ENCODE measurements around the gene ZNF264. TPM values are rescaled to one million over a fixed set of nuclear protein-coding genes. Genes with fewer than 3 reads are reported as not detected.
"Not testable (repeated sequence)": the region's sequence is repeated elsewhere in the genome, so short reads cannot be mapped to it uniquely, and the experiment has no call there.

The ZNF264 gene
- total RNA-seq, 4 donors from 2014 or later, result 21.9 to 47.9 (median 35.7) TPM

DNA sequence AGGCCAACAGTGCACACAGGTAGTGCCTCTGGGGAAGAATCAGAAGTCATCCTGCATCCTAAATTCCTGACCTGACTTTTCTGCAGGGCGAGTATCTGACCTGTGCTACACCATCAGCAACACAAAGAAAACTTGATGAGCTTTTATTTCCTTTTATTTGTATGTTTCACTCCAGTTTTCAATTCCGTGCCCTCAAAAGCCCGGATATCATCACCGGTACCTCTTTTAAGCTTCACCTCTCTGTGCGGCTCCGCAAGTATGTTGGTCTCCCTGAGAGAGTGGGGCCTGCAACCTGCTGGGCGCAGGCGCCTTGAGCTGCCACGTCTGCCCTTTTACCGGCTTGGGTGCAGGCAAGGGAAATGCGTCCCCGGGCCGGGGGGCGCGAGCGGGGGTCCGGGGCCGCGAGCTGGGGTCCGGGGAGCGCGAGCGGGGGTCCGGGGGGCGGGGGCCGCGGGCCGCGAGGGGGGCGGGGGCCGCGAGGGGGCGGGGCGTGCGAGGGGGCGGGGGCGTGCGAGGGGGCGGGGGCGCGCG is 19.7 kb upstream of the ZNF264 start:
- TF ChIP-seq, protein P1, sequence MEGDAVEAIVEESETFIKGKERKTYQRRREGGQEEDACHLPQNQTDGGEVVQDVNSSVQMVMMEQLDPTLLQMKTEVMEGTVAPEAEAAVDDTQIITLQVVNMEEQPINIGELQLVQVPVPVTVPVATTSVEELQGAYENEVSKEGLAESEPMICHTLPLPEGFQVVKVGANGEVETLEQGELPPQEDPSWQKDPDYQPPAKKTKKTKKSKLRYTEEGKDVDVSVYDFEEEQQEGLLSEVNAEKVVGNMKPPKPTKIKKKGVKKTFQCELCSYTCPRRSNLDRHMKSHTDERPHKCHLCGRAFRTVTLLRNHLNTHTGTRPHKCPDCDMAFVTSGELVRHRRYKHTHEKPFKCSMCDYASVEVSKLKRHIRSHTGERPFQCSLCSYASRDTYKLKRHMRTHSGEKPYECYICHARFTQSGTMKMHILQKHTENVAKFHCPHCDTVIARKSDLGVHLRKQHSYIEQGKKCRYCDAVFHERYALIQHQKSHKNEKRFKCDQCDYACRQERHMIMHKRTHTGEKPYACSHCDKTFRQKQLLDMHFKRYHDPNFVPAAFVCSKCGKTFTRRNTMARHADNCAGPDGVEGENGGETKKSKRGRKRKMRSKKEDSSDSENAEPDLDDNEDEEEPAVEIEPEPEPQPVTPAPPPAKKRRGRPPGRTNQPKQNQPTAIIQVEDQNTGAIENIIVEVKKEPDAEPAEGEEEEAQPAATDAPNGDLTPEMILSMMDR (IDR thresholded peaks at IDR 0.05), result no peak
- ATAC-seq (ENCODE audit: low FRiP score) (peak; percentile 53), DNase-seq (ENCODE audit: low spot score) (no peak)

DNA sequence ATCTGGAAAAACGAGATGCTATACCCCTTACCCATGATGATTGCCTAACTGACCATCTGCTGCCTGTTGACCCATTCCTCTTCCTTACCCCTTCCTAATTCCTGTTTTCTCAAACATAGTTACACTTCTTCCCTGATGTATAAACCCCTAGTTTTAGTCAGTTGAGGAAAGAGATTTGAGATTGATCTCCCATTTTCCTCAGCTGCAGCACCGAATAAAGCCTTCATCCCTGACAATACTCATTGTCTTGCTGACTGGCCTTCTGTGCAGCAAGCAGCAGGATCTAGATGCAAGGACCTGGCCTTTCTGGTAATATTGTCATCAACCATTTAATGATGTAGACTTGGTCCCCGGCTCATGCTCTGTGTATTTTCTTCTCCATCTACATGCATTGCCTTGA is 999 bp upstream of the ZNF264 start:
- no peak for DNase-seq (ENCODE audit: low spot score)
- ATAC-seq (ENCODE audit: low FRiP score), result no peak
- TF ChIP-seq, protein P1 (IDR thresholded peaks at IDR 0.05), result no peak

DNA sequence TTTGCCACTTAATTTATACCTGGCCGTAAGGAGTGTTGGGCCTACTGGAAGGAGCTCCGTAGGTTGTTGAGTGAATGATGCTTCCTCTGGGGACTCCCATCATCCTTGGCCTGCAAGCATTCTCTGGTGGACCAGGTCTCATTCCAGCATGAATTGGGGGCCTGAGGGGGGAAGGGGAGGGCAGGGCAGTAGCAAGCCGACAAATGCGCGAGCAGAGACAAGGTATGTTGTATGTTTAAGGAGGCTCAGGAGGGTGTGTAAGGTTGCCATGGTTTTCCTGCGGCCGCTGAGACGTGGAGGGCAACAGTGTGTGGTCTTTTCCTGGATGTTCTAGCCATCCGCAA is 749 bp downstream of the ZNF264 start:
- TF ChIP-seq, protein P1 (IDR thresholded peaks at IDR 0.05), result no peak
- DNase-seq (ENCODE audit: low spot score), result no peak
- no peak for ATAC-seq (ENCODE audit: low FRiP score)

DNA sequence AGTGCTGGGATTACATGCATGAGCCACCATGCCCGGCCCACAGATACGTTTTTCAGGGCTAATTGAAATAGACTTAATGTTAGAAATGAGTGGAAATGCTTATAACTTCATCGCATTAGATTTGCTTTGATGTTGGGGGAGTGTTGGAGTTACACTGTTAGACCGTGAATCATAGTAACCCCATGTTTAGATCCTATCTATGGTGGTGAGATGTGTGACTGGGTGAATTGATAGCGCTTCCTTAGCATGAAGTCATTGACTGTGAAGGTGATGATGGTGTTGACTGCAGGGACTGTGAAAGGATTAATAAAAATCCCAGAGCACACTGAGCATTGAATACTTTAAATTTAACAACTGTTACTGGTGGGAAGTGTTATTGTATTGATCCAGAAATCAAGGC is 1.7 kb downstream of the ZNF264 start:
- DNase-seq (ENCODE audit: low spot score), result no peak
- no peak for ATAC-seq (ENCODE audit: low FRiP score)
- TF ChIP-seq, protein P1 (IDR thresholded peaks at IDR 0.05), result no peak

DNA sequence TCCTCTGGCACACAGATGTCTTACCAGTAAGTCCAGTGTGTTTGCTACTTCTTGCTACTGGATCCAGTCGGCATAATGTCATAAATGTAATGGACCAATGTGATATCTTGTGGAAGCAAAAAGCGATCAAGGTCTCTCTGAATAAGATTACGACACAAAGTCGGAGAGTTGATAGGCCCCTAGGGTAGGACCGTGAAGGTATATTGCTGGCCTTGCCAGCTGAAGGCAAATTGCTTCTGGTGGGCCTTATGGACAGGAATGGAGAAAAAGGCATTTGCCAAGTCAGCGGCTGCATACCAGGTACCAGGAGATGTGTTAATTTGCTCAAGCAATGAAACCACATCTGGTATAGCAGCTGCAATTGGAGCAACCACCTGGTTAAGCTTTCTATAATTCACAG is 6.6 kb downstream of the ZNF264 start:
- not testable (repeated sequence) for ATAC-seq (ENCODE audit: low FRiP score); DNase-seq (ENCODE audit: low spot score)

DNA sequence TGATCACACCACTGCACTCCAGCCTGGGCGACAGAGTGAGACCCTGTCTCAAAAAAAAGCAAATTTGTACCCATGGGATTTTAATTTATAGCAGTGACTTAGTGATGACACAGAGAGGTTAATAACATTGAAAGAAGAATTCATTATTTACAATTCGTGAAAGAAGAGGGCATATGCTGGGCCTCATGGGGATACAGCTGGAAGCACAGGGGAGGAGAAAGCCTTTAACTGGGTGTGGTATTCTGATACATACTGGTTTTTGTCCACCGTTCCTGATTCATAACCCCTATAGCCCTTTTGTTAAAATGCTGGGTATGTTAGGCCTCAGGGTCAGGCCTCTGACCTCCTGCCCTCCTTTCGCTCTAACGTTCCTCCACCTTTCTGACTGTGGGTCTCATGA is 10.9 kb downstream of the ZNF264 start:
- TF ChIP-seq, protein P1 (IDR thresholded peaks at IDR 0.05), result no peak
- ATAC-seq (ENCODE audit: low FRiP score) (no peak), DNase-seq (ENCODE audit: low spot score) (no peak)

DNA sequence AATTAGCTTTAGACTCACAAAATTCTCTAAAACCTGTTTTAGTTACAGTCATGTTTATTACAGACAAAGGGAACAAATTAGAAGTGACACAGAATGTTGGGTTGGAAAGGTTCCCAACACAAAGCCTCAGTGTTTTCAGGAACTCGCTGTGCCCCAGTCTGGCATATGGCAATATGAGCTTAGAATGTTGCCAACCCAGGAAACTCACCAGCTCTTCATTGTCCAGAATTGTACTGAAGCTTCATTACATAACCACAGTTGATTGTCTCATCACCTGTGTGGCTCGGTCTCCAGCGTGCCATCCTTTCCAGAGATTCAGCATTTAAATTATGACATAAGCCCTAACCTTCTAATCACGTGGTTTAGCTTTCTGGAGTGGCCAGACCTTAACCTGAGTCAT is 19.1 kb downstream of the ZNF264 start:
- DNase-seq (ENCODE audit: low spot score), result no peak
- TF ChIP-seq, protein P1 (IDR thresholded peaks at IDR 0.05), result no peak
- ATAC-seq (ENCODE audit: low FRiP score), result no peak

DNA sequence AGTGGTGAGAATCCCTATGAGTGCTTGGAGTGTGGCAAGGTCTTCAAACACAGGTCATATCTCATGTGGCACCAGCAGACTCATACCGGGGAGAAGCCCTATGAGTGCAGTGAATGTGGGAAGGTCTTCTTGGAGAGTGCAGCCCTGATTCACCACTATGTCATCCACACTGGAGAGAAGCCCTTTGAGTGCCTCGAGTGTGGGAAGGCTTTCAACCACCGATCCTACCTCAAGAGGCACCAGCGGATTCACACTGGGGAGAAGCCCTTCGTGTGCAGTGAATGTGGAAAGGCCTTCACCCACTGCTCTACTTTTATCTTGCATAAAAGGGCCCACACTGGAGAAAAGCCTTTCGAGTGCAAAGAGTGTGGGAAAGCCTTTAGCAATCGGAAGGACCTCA is 20.8 kb downstream of the ZNF264 start:
- no peak for DNase-seq (ENCODE audit: low spot score)
- TF ChIP-seq, protein P1 (IDR thresholded peaks at IDR 0.05), result no peak
- ATAC-seq (ENCODE audit: low FRiP score), result no peak
